Bronchial epithelial cell (primary cell): Measurements from ENCODE around the gene GPX4. TPM values are rescaled to one million over a fixed set of nuclear protein-coding genes. Genes with fewer than 3 reads are reported as not detected.

ENCODE experiments used
- DNase-seq: peaks from one replicate; pipeline ENCODE4 v3.0.0-alpha.2; 2010; ENCODE audit warnings: low read depth
- FAIRE-seq: peaks from 2 replicates; lab custom pipeline; 2011; peaks lifted over from hg19 to GRCh38; lab: Jason Lieb, UNC
- H3K27me3 ChIP-seq: 2 replicates; pipeline ENCODE4 v1.5.1; 2011; ENCODE audit warnings: low read length; ENCODE audit not compliant: control insufficient read depth, insufficient read depth
- H3K36me3 ChIP-seq: 2 replicates; pipeline ENCODE4 v1.5.1; 2011; ENCODE audit warnings: low read length; ENCODE audit not compliant: control insufficient read depth, insufficient read depth
- H3K4me3 ChIP-seq: 2 replicates; pipeline ENCODE4 v1.5.1; 2011; ENCODE audit warnings: mild to moderate bottlenecking, low read depth, low read length, control low read depth
- CTCF ChIP-seq: IDR thresholded peaks from 2 replicates; pipeline ENCODE4 v1.5.1; 2011; ENCODE audit warnings: mild to moderate bottlenecking, moderate library complexity, low read length, control low read depth, inconsistent platforms; ENCODE audit not compliant: insufficient read depth, severe bottlenecking
- total RNA-seq: library from RNA; depleted of rRNA; stranded (reverse); fragments of >200 nt; gene quantifications from 2 replicates; pipeline ENCODE4 v1.2.1, GENCODE V29; 2014

GPX4 gene
- total RNA-seq, 1 donor from 2014 or later: 291 TPM

DNA sequence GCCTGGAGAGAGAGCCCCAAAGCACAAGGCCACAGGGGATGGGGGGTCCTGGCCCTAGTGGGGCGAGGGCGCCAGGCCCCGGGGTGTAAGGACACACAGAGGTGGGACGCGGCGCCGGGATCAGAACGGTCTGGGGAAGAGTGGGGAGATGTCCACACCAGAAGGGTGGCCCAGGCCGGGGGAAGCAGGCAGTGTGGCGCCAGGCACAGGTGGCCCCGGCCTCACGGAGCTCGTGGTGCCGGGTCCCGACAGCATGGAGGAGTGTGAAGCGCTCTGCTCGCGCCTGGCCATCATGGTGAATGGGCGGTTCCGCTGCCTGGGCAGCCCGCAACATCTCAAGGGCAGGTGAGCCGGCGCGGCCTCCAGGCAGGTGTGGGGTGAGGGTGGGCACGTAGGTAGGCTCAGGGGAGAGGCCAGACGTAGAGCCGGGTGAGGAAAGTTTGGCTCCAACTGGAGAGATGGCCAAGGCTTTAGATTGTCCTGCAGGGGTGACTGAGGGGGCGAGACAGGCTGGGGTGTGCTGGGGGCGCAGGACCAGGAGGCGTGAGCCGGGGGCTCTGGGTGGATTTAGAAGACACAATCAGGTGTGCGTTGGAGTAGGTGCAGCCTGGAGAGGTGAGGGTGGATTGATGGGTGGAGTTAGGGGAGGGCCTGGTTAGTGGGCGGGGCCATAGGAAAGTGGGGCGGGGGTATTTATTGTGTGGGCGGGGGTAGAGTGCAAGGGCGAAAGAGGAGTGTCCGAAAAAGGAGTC is 39.7 kb upstream of the GPX4 start:
- Histone ChIP-seq H3K36me3 (no peaks in the 10 kb centered on the region), H3K4me3 (no peak overlapping the region), H3K27me3 (no peaks in the 10 kb centered on the region)
- FAIRE-seq: no peak
- no peak for TF ChIP-seq CTCF
- DNase-seq: no peak

GRCh38 chr19:1064661-1065605 is 38.9 kb upstream of the GPX4 start:
- peak; percentile 81 for TF ChIP-seq CTCF
- H3K27me3 ChIP-seq: no peaks in the 10 kb centered on the region
- H3K4me3 ChIP-seq: no peak overlapping the region
- FAIRE-seq (no peak), DNase-seq (peak; percentile 35)
- no peaks in the 10 kb centered on the region for H3K36me3 ChIP-seq

- no peak overlapping the region for H3K4me3 ChIP-seq
Observed at GRCh38 chr19:1065606-1066109, 38.1 kb upstream of the GPX4 start.

GRCh38 chr19:1066251-1066747 is 37.5 kb upstream of the GPX4 start:
- no peak for TF ChIP-seq CTCF
- DNase-seq (no peak), FAIRE-seq (no peak)
- no peaks in the 10 kb centered on the region for H3K36me3 ChIP-seq
- no peak overlapping the region for H3K4me3 ChIP-seq
- peaks cover 5% of the 10 kb centered on the region for H3K27me3 ChIP-seq

More at GRCh38 chr19:1065606-1066109, 38.1 kb upstream of the GPX4 start:
- DNase-seq (peak; percentile 54), FAIRE-seq (no peak)
- no peak for TF ChIP-seq CTCF
- peaks cover 1% of the 10 kb centered on the region for H3K27me3 ChIP-seq
- no peaks in the 10 kb centered on the region for H3K36me3 ChIP-seq

DNA sequence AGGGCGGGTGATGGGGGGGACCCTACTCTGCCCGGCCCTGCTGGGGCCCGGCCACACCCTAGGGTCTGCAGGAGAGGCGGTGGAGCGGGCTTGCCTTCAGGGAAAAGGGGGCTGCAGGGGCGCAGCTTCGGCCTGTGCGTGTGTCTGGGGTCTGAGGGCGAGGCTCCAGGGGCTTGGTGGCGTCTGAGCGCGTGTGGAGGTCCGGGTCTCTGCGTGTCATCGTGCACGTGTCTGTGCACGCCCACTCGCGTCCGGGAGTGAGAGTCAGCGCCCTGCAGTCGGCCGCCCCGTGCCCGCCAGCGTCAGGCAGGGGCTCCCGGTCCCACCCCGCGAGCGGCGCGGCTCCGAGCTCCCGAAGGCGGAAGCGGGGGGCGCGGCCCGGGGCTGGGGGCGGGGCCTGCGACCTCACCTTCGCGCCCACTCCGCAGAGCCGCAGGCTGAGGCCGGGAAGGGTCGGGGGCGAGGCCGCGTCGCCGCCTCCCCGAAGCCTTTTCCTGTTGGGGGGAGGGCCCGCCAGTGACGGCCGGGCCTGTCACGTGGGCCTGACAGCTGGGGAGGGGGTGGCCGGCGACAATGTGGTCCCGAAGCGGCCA is 37.0 kb upstream of the GPX4 start, which contains the start of gene ARHGAP45:
ARHGAP45 (plus strand) TSS at position 420 of the 593 bp plus-strand sequence. CDS start 239 bp downstream, outside the sequence.
- no peak for DNase-seq
- TF ChIP-seq CTCF: no peak
- no peaks in the 10 kb centered on the region for H3K36me3 ChIP-seq
- no peak for FAIRE-seq
- peaks cover 5% of the 10 kb centered on the region for H3K27me3 ChIP-seq
- H3K4me3 ChIP-seq: peak within 1 kb of the TSS; percentile 27
